GM19023 (cell line): Measurements from ENCODE around the gene U2AF2.

Experiments used
- ATAC-seq: cut with Tn5 transposase; IDR thresholded peaks from one replicate; pipeline ENCODE4 v1.9.1; 2021; ENCODE audit warnings: mild to moderate bottlenecking, moderate library complexity; ENCODE audit not compliant: unreplicated experiment

The U2AF2 gene

GRCh38 chr19:55673465-55673864, 18.6 kb downstream of the U2AF2 start:
- no peak for ATAC-seq

GRCh38 chr19:55673889-55674288, 19.1 kb downstream of the U2AF2 start:
- no peak for ATAC-seq

- ATAC-seq = no peak
Observed at GRCh38 chr19:55674459-55674840, 19.6 kb downstream of the U2AF2 start.

- ATAC-seq = peak; percentile 64
Observed at GRCh38 chr19:55674841-55675660, 20.2 kb downstream of the U2AF2 start, which contains the start of gene EPN1. TSS of gene EPN1 (plus strand) at chr19:55675226. CDS start at chr19:55678628, 3,402 bp downstream.

GRCh38 chr19:55675661-55676354, 21.0 kb downstream of the U2AF2 start:
- ATAC-seq = no peak

GRCh38 chr19:55676383-55676782, 21.5 kb downstream of the U2AF2 start:
- ATAC-seq = no peak

GRCh38 chr19:55676889-55677505, 22.2 kb downstream of the U2AF2 start:
- ATAC-seq = no peak

- no peak for ATAC-seq
Observed at GRCh38 chr19:55677572-55678028, 22.8 kb downstream of the U2AF2 start.

- ATAC-seq = peak; percentile 62
Observed at GRCh38 chr19:55678121-55678671, 23.4 kb downstream of the U2AF2 start.

DNA sequence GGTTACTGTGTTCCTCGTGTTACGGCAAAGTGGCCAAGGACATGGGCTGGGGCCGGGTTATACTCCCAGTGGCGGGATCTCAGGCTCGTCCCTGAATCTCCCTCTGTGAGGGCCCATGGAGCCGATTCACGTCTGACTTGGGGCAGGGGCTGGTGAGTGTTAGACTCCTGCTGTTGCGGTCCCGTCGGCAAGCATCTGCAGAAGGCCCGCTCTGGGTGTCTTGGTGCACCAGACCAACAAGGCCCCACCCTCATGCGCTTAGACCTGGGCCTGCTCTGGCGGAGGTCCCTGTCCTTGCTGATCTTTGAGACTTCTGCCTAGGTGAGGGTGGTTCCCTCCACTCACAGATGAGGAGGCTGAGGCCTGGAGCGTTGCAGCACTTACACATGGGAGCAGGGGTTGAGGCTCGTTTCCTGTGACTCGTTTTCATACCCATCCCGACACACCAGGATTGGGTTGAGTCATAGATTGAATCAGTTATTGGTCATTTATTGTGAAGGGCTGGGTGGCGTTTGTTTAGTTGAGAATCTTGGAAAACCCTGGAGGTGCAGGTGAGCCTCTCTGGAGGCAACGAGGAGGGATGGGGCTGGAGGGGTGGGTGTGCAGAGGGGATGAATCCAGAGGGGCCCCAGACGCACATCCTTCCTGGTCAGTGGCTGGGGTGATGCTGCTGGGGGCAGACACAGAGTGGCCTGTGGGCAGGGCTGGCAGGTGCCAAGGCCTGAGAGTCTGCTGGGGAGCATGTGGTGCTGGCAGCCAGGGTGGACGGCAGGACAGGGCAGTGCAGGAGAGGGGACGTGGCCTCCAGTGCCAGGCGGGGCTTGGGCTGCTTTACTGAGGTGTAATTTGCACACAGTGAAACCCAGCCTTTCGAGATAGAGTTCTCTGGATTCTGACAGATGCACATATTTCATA, 24.8 kb downstream of the U2AF2 start:
- no peak for ATAC-seq

DNA sequence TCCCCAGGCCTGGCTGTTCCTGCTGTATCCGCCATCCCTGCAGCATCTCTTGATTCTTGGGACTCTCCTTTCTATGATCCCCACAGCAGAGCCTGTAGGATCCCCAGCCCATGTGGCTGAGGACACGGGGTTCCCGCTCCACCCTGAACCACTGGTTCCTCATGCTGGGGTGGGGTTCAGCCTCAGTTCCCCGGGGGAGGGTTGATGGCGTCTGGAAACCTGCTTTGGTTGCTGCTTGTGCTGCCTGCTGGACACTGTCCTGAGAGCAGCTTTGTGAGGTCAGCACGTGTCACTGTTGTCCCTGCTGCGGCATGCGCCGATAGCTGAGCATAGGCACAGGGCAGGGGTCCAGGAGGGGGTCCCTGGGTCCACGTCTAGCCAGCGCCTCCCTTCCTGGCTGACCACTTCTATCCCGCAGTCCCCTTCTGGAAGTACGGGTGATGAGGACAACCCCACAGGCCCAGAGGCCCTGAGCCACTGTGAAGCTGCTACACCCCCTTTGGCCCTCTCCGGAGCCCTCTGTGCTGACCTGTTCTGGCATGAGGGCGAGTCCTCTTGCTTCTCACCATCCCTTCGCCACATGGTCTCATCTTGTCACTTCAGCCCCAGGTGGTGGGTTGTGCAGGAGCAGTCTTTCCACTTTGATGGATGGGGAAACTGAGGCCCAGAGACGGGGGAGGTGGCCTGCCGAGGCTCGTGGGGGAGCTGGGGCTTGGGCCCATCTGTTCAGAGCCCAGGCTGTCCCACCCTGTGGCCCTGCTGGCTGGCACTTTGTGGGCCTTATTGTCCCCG, 25.7 kb downstream of the U2AF2 start:
- ATAC-seq = no peak

DNA sequence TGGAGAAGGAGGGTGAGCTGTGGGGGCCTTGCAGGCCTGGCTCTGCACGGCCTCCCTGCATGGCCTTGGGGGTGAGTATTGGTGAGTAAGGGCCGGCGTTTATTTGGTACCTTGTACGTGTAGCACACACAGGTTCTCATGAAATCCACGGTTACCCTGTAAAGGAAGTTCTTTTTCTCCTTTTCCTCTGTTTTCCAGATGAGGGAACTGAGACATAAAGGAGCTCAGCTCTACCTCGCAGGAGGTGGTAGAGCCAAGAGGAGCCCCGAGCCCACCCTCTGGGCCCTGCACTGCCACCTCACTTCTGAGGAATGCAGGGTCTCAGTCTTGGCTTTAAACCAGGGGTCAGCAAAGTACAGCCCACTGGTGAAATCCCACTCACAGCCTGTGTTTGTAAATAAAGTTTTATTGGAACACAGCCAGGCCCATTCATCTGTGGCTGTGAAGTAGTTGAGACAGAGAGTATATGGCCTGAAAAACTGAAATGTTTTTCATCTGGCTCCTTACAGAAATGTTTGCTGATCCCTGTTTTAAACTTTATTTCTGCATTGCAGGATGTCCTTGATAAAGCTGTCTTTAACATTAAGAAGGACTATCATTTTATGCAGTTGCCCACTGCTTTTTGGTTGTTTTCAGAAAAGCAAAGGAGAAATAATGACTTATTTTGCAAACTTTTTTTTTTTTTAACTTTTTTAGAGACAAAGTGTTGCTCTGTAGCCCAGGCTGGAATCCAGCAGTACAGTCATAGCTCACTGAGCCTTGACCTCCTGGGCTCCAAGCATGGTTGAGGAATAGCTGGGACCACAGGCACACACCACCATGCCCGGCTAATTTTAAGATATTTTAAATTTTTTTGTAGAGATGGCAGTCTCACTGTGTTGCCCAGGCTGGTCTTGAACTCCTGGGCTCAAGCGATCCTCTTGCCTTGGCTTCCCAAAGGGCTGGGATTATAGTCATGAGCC, 26.6 kb downstream of the U2AF2 start:
- no peak for ATAC-seq

DNA sequence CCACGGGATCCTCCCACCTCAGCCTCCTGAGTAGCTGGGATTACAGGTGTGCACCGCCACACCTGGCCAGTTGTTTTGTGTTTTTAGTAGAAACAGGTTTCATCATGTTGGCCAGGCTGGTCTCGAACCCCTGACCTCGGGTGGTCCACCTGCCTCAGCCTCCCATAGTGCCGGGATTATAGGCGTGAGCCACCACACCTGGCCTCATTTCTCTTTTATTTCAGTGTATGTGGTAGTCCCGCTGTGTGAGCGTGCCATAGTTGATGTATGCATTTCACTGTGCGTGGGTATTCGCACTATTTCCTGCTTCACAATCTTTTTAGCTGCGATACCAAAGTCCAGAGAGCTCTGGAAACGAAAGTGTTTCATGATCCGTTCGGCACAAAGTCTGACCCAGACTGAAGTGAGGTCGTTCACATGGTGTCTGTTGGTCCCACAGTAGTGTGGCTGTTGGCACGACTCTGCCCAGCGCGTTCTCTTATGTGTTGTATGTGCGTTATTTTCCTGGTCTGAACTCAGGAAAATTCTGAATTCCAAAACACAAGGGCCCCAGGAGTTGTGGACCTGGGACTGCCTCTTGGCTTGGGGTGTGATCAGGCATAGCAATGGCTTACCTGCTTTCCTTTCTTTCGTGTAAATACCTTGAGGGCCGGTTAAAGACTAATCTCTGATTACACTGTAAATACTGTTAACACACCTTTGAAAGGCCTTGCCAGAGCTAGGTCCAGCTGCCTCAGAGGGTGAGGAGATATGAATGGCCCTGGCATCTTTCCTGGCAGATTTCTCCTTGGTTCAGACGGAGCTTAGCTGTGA, 28.8 kb downstream of the U2AF2 start:
- no peak for ATAC-seq

DNA sequence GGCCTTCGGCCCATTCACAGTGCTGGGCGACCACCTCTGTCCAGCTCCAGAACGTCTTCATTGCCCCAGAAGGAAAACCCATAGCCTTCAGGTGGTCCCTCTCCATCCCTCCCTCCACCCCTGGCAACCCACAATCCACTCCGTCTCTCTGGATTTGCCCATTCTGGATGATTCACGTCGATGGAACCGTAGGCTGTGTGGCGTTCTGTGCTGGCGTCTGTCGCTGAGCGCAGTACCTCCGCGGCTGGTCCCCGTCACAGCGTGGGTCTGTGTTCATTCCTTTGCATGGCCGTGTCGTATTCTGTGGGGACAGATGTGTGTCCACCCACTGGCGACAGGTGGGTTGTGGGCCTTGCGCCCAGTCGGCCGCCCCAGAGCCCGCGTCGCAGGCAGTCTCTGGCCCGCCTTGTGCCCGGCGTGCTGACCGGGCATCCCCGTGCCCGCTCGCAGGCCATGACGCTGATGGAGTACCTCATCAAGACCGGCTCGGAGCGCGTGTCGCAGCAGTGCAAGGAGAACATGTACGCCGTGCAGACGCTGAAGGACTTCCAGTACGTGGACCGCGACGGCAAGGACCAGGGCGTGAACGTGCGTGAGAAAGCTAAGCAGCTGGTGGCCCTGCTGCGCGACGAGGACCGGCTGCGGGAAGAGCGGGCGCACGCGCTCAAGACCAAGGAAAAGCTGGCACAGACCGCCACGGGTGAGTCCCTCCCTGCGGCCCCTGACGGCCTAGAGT, 30.3 kb downstream of the U2AF2 start:
- ATAC-seq = no peak

- no peak for ATAC-seq
Observed at GRCh38 chr19:55685776-55686175, 30.9 kb downstream of the U2AF2 start.

DNA sequence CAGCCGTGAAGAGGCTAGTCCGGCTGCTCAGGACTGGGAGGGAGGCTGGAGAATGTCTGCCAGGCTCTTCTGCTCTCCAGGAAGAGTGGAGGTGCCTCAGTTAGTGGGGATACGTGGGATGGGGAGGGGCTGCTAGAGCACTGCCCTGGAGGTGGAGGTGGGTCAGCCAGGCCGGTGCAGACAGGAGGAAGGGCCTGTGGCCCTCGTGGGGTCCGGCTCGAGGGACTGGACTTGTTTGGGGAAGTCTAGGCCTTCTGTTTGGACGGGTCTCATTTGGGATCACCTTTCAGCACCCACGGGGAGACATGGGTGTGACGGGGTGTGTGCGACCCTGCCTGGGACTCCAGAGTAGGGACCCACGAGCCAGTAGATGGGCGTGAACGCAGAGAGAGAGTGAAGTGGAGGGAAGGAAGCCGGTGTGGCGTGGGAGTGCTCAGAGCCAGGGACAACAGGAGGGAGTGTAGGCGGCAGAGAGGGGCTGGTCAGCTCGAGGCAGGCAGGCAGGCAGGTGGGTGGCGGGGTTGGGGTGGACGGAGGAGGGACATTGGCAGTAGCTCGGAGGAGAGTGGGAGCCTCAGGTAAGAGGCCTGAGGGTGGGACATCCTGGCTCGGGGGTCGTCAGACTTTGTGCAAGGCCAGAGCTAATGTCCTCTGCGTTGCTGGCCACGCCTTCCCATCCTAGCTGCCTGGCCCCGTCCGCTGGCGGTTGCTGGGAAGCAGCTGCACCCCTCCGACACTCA, 31.6 kb downstream of the U2AF2 start:
- ATAC-seq = no peak
